GM12891 (cell line): ENCODE measurements around the gene NPHS1.

Experiments used
- PAX5 ChIP-seq: IDR thresholded peaks from 2 replicates; pipeline ENCODE4 v1.6.1; 2011; ENCODE audit warnings: low read length, moderate library complexity, mild to moderate bottlenecking; ENCODE audit not compliant: insufficient read depth, severe bottlenecking
- POLR2A ChIP-seq: IDR thresholded peaks from 2 replicates; pipeline ENCODE4 v1.6.1; 2011; ENCODE audit warnings: low read depth, low read length, control low read depth
- POLR2AphosphoS5 ChIP-seq: IDR thresholded peaks from 2 replicates; pipeline ENCODE4 v1.6.1; 2011; ENCODE audit warnings: low read depth, low read length, control low read depth
- SPI1 ChIP-seq: IDR thresholded peaks from 2 replicates; pipeline ENCODE4 v1.6.1; 2011; ENCODE audit warnings: low read depth, low read length, control low read depth
- TAF1 ChIP-seq: IDR thresholded peaks from 2 replicates; pipeline ENCODE4 v1.6.1; 2011; ENCODE audit warnings: low read depth, low read length, control low read depth

- TF ChIP-seq POLR2A: peak; percentile 1; the same call in 1 of the 2 replicates
- TF ChIP-seq TAF1: no peak
- TF ChIP-seq POLR2AphosphoS5: no peak
- no peak for TF ChIP-seq SPI1
- no peak for TF ChIP-seq PAX5
Observed at GRCh38 chr19:35889370-35890112, 37.2 kb upstream of the NPHS1 start.
